H1 (cell line): Measurements from ENCODE around the gene KSR2. TPM values are rescaled to one million over a fixed set of nuclear protein-coding genes. Genes with fewer than 3 reads are reported as not detected.

Source experiments
- CTCF ChIA-PET: fragments of 300-600 bp; sonication (Branson Sonifier 250); formaldehyde crosslinking; loops from one replicate; lab custom pipeline; 2021; ENCODE audit not compliant: partially characterized antibody; lab: Charles Lee
- POLR2A ChIA-PET: fragments of 300-600 bp; sonication (Branson Sonifier 250); formaldehyde crosslinking; loops from one replicate; lab custom pipeline; 2021; ENCODE audit warnings: inconsistent platforms; ENCODE audit not compliant: partially characterized antibody; lab: Charles Lee
- DNase-seq, 2 experiments: peaks; one replicate each; pipeline versions ENCODE4 v3.0.0 to v3.0.0-alpha.2; 2010 to 2022; ENCODE audit warnings: low spot score in 2 of 2, low read depth in 1 of 2, mixed read lengths in 1 of 2
- FAIRE-seq: peaks from 2 replicates; lab custom pipeline; 2011; peaks lifted over from hg19 to GRCh38; lab: Jason Lieb, UNC
- H2AFZ ChIP-seq: 2 replicates; pipeline ENCODE4 v1.8.1; 2012; ENCODE audit warnings: low read length, inconsistent platforms
- H2AK5ac ChIP-seq: 2 replicates; pipeline ENCODE4 v1.6.1; 2013; ENCODE audit warnings: low read depth, low read length
- H2BK120ac ChIP-seq: replicated peaks from 2 replicates; pipeline ENCODE3; 2013; ENCODE audit warnings: low read depth, low read length, inconsistent platforms
- H2BK12ac ChIP-seq: 2 replicates; pipeline ENCODE4 v1.6.1; 2013; ENCODE audit warnings: low read depth, low read length
- H2BK15ac ChIP-seq: 2 replicates; pipeline ENCODE4 v1.6.1; 2013; ENCODE audit warnings: low read length
- H2BK20ac ChIP-seq: 2 replicates; pipeline ENCODE4 v1.6.1; 2013; ENCODE audit warnings: low read length
- H2BK5ac ChIP-seq: 2 replicates; pipeline ENCODE4 v1.6.1; 2013; ENCODE audit warnings: low read depth, low read length
- H3K14ac ChIP-seq: 2 replicates; pipeline ENCODE4 v1.6.1; 2013; ENCODE audit warnings: inconsistent platforms; ENCODE audit not compliant: insufficient read length
- H3K18ac ChIP-seq: 2 replicates; pipeline ENCODE4 v1.6.1; 2013; ENCODE audit warnings: low read length; ENCODE audit errors: extremely low read depth
- H3K23ac ChIP-seq: 2 replicates; pipeline ENCODE4 v1.6.1; 2013; ENCODE audit warnings: inconsistent platforms; ENCODE audit not compliant: insufficient read length
- H3K23me2 ChIP-seq: 2 replicates; pipeline ENCODE4 v1.6.1; 2013; ENCODE audit warnings: low read depth, low read length
- H3K27ac ChIP-seq: 2 replicates; pipeline ENCODE4 v1.6.1; 2011; ENCODE audit warnings: low read depth, low read length, inconsistent platforms
- H3K27me3 ChIP-seq, 4 experiments: replicated peaks in 1 of 4; 1 replicate in 1 of 4; 2 replicates in 3 of 4; pipeline versions ENCODE4 v1.6.1 to v1.8.1; 2011 to 2013; ENCODE audit warnings: low read length in 3 of 4, mild to moderate bottlenecking in 3 of 4, inconsistent platforms in 2 of 4, mixed read lengths in 2 of 4, moderate library complexity in 1 of 4; ENCODE audit not compliant: control insufficient read depth in 3 of 4, insufficient read depth in 3 of 4; ENCODE audit errors: extremely low read depth in 1 of 4
- H3K36me3 ChIP-seq, 4 experiments: 2 replicates each; pipeline versions ENCODE4 v1.6.1 to v1.8.1; 2011 to 2013; ENCODE audit warnings: mild to moderate bottlenecking in 4 of 4, low read length in 3 of 4, moderate library complexity in 2 of 4, control low read depth in 1 of 4, inconsistent platforms in 1 of 4; ENCODE audit not compliant: insufficient read depth in 4 of 4, control insufficient read depth in 2 of 4
- H3K4ac ChIP-seq: replicated peaks from 2 replicates; pipeline ENCODE3; 2013; ENCODE audit warnings: low read length, low read depth, mixed read lengths, inconsistent platforms; ENCODE audit not compliant: insufficient read length
- H3K4me1 ChIP-seq, 4 experiments: replicated peaks in 1 of 4; 1 replicate in 1 of 4; 2 replicates in 3 of 4; pipeline versions ENCODE4 v1.6.1 to v1.8.1; 2011 to 2013; ENCODE audit warnings: low read length in 3 of 4, inconsistent platforms in 2 of 4, mixed read lengths in 1 of 4; ENCODE audit not compliant: insufficient read depth in 4 of 4, control insufficient read depth in 3 of 4
- H3K4me2 ChIP-seq, 2 experiments: 2 replicates each; pipeline versions ENCODE4 v1.6.1 to v1.8.1; 2011 to 2013; ENCODE audit warnings: low read depth in 2 of 2, low read length in 2 of 2, control low read depth in 1 of 2, inconsistent platforms in 1 of 2, mild to moderate bottlenecking in 1 of 2; ENCODE audit not compliant: insufficient read depth in 1 of 2
- H3K4me3 ChIP-seq, 4 experiments: fragments of 200-600, 300-600 bp in 1 of 4; sonication (generic), shearing (Covaris generic), sonication (Bioruptor Twin) in 1 of 4; 2 replicates each; pipeline versions ENCODE4 v1.5.1 to v1.8.1; 2011 to 2016; ENCODE audit warnings: low read length in 4 of 4, low read depth in 3 of 4, control low read depth in 2 of 4, inconsistent platforms in 2 of 4, mild to moderate bottlenecking in 2 of 4, mixed read lengths in 1 of 4, moderate library complexity in 1 of 4; ENCODE audit not compliant: insufficient read depth in 2 of 4; ENCODE audit errors: extremely low read depth in 1 of 4
- H3K56ac ChIP-seq: replicated peaks from 2 replicates; pipeline ENCODE3; 2013; ENCODE audit warnings: low read depth, mild to moderate bottlenecking, mixed read lengths, low read length, inconsistent platforms; ENCODE audit not compliant: insufficient read length
- H3K79me1 ChIP-seq: 2 replicates; pipeline ENCODE4 v1.6.1; 2013; ENCODE audit warnings: low read depth, low read length, control low read depth
- H3K79me2 ChIP-seq, 2 experiments: 2 replicates each; pipeline versions ENCODE4 v1.6.1 to v1.8.1; 2012 to 2013; ENCODE audit warnings: low read length in 2 of 2, mild to moderate bottlenecking in 2 of 2, inconsistent platforms in 1 of 2; ENCODE audit not compliant: insufficient read depth in 2 of 2, control insufficient read depth in 1 of 2
- H3K9ac ChIP-seq, 4 experiments: replicated peaks in 1 of 4; 1 replicate in 1 of 4; 2 replicates in 3 of 4; pipeline versions ENCODE4 v1.6.1 to v1.8.1; 2011 to 2013; ENCODE audit warnings: low read depth in 3 of 4, low read length in 3 of 4, control low read depth in 2 of 4, mild to moderate bottlenecking in 2 of 4, moderate library complexity in 2 of 4, inconsistent platforms in 1 of 4; ENCODE audit errors: extremely low read depth in 1 of 4
- H3K9me3 ChIP-seq, 2 experiments: 2 replicates each; pipeline versions ENCODE4 v1.6.1 to v1.8.1; 2012 to 2013; ENCODE audit warnings: mild to moderate bottlenecking in 2 of 2, moderate library complexity in 2 of 2, control low read depth in 1 of 2, inconsistent platforms in 1 of 2, low read depth in 1 of 2, low read length in 1 of 2, mixed read lengths in 1 of 2; ENCODE audit not compliant: insufficient read depth in 2 of 2
- H4K20me1 ChIP-seq, 2 experiments: replicated peaks in 1 of 2; 2 replicates each; pipeline versions ENCODE3 to v1.8.1; 2011 to 2013; ENCODE audit warnings: inconsistent platforms in 2 of 2, low read length in 2 of 2, mild to moderate bottlenecking in 1 of 2; ENCODE audit not compliant: insufficient read depth in 2 of 2, control insufficient read depth in 1 of 2
- H4K5ac ChIP-seq: 2 replicates; pipeline ENCODE4 v1.6.1; 2013; ENCODE audit warnings: low read length, low read depth, mixed read lengths, inconsistent platforms; ENCODE audit not compliant: insufficient read length
- H4K8ac ChIP-seq: 2 replicates; pipeline ENCODE4 v1.8.0; 2013; ENCODE audit warnings: mild to moderate bottlenecking, moderate library complexity, low read length, inconsistent platforms; ENCODE audit not compliant: insufficient read depth; ENCODE audit errors: extremely low read depth
- H4K91ac ChIP-seq: replicated peaks from 2 replicates; pipeline ENCODE3; 2013; ENCODE audit warnings: low read length, mixed read lengths, inconsistent platforms; ENCODE audit not compliant: insufficient read length
- GTF2F1 ChIP-seq: IDR thresholded peaks from 2 replicates; pipeline ENCODE4 v1.6.1; 2012; ENCODE audit warnings: low read depth, low read length, improper control_type of control experiment, borderline replicate concordance
- KDM1A ChIP-seq: fragments of 200-600, 300-600 bp; sonication (generic); IDR thresholded peaks from 2 replicates; pipeline ENCODE4 v1.7.1; 2016; ENCODE audit warnings: mild to moderate bottlenecking, low read length, borderline replicate concordance
- RBBP5 ChIP-seq: IDR thresholded peaks from 2 replicates; pipeline ENCODE4 v1.7.1; 2012; ENCODE audit warnings: low read depth, mild to moderate bottlenecking, inconsistent platforms, low read length, moderate library complexity, borderline replicate concordance
- WGBS, 2 experiments: shearing (Covaris generic) in 1 of 2; methylation state at CpG; one replicate each; pipeline versions ENCODE4 v1.1.6 to v1.1.7; 2013 to 2015; ENCODE audit warnings: low lambda C conversion rate in 2 of 2, mixed read lengths in 2 of 2, inconsistent platforms in 1 of 2, low coverage in 1 of 2, missing lambda C conversion rate in 1 of 2; ENCODE audit not compliant: insufficient replicate concordance in 2 of 2, insufficient coverage in 1 of 2, insufficient read length in 1 of 2; ENCODE audit errors: extremely low coverage in 1 of 2, missing lambda C conversion rate in 1 of 2; 5-methylcytosine and 5-hydroxymethylcytosine counted together
- polyA plus RNA-seq, 7 experiments: library from polyadenylated mRNA; depleted of rRNA in 3 of 7; stranded (reverse) in 5 of 7; unstranded in 2 of 7; fragments of >200 nt in 5 of 7; fragments of 200-250 nt in 2 of 7; gene quantifications; 1 replicate in 5 of 7; 2 replicates in 1 of 7; 4 replicates in 1 of 7; pipeline versions ENCODE4 v1.2.1 to v1.2.3, GENCODE V29; 2011 to 2013; ENCODE audit warnings: missing spikeins in 2 of 7, mixed read lengths in 2 of 7
- total RNA-seq: library from RNA; stranded (reverse); fragmentation: NEBNext Ultra II Directional; extraction: Animal tissue kit (Norgen Biotek cat#: 25700); gene quantifications from 2 replicates; pipeline ENCODE4 v1.2.1, GENCODE V29; 2021

KSR2 gene
- total and polyA plus RNA-seq, 2 of the 8 experiments (the other 6 are each of a cell fraction or from before 2014, with no cell fraction given), result 0.74 to 2.2 TPM

DNA sequence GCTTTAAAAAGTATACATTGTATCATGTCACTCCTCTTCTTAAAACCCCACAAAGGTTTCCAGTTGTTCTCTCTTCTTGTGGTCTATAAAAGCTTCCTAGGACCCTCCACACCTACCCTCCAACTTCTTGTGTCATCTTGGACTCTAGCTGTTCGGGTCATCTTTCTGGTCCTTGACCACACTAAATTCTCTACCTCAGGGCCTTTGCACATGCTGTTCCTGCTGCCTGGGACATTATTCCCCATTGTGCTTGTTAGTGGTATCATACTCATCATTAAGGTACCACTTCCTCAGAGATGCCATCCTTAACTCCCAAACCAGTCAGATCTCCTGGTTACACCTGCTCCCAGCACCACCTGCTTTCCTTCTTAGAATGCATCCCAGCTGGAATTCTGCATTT, 294.0 kb downstream of the KSR2 start:
- no peak overlapping the region for H3K56ac ChIP-seq
- no peak overlapping the region for H4K8ac ChIP-seq
- no peak overlapping the region for H2AK5ac ChIP-seq
- ChIA-PET CTCF (interaction anchor here (0.7 to 2.6 kb wide), 2 partner anchors 83 to 162 kb away, joined by 5 to 8 read pairs; no protein-coding TSS in a partner anchor), POLR2A (no interaction called here)
- H3K27ac ChIP-seq, result no peak overlapping the region
- H2BK20ac ChIP-seq, result no peak overlapping the region
- H3K4ac ChIP-seq, result no peak overlapping the region
- no peaks in the 10 kb centered on the region for H3K36me3 ChIP-seq
- H2BK5ac ChIP-seq, result no peak overlapping the region
- no peaks in the 10 kb centered on the region for H3K27me3 ChIP-seq
- H2BK120ac ChIP-seq, result no peak overlapping the region
- H3K9ac ChIP-seq, result no peak overlapping the region
- WGBS, 2 experiments, result 83% methylated on average over 1 of the region's 1 CpG; no CpG with 5 or more reads in 1 of the 2 experiments
- no peak overlapping the region for H2AFZ ChIP-seq
- TF ChIP-seq GTF2F1 (no peak), KDM1A (peak; percentile 79; the same call in 1 of the 2 replicates), RBBP5 (no peak)
- no peak overlapping the region for H4K91ac ChIP-seq
- no peaks in the 10 kb centered on the region for H3K9me3 ChIP-seq
- no peak overlapping the region for H2BK15ac ChIP-seq
- H3K18ac ChIP-seq, result no peak overlapping the region
- no peak overlapping the region for H3K4me3 ChIP-seq
- no peaks in the 10 kb centered on the region; a peak in 1 of 4 replicates for H3K79me2 ChIP-seq
- no peak overlapping the region for H4K5ac ChIP-seq
- no peak overlapping the region for H2BK12ac ChIP-seq
- H3K4me2 ChIP-seq, result no peak overlapping the region
- H3K79me1 ChIP-seq, result no peaks in the 10 kb centered on the region
- no peak overlapping the region for H3K14ac ChIP-seq
- DNase-seq (no peak), FAIRE-seq (no peak)
- no peak overlapping the region for H3K23ac ChIP-seq
- H3K4me1 ChIP-seq, result peaks cover 0 to 4% (median 2%) of the 10 kb centered on the region in 4 experiments; a peak in 3 of 7 replicates
- H4K20me1 ChIP-seq, result no peaks in the 10 kb centered on the region
- no peaks in the 10 kb centered on the region; the same call in 1 of the 2 replicates for H3K23me2 ChIP-seq
